ENCODE results near the gene KRTAP10-8. TPM values are rescaled to one million over a fixed set of nuclear protein-coding genes. Genes with fewer than 3 reads are reported as not detected.

The KRTAP10-8 gene
- polyA plus RNA-seq, 1 donor from 2014 or later, result not detected

DNA sequence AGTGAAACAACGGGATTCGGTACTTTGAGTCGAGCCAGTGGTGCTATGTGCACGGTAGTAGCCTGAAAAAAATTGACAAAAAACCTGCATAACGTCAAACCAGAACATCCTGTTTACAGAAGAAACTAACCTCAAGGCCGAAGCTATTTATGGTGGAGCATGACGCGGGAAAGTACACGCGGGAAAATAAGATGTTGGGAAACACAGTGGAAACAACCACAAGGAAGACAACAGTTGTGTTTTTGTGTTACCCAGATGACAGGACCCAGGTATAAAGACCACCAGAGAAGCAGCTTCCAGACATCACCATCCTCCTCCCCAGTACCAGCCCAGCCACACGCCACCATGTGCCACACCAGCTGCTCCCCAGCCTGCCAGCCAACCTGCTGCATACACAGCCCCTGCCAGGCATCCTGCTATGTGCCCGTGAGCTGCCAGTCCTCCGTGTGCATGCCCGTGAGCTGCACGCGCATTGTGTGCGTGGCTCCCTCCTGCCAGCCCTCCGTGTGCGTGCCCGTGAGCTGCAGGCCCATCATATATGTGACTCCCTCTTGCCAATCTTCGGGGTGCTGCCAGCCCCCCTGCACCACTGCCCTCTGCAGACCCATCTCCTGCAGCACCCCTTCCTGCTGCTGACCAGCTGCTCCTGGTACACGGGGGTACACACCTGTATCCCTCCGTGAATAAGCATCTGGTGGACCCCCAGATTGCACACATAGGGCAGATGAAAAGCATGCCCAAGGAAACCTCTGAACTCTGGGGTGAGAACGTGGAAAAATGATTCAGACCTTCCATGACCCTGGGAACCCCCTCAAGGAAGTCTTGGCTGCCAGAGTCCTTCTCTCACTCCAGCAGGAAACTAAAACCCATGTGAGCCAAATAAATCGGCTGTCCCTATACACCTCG, 46.0 kb downstream of the KRTAP10-8 start, which contains the start of gene KRTAP12-3:
KRTAP12-3 (plus strand) TSS at position 298 of the 906 bp plus-strand sequence; CDS start at position 346, 48 bp downstream.
- H3K9me2 ChIP-seq (ENCODE audit: insufficient read depth, low read length), result no peaks in the 10 kb centered on the region
- TF ChIP-seq EZH2 (IDR thresholded peaks at IDR 0.05; ENCODE audit: borderline replicate concordance, insufficient read depth, low read length, poor library complexity, severe bottlenecking) (no peak), SMC3 (conservative IDR thresholded peaks at IDR 0.05; ENCODE audit: poor library complexity) (no peak), TAF1 (IDR thresholded peaks at IDR 0.05; ENCODE audit: low read depth) (no peak), MXI1 (conservative IDR thresholded peaks at IDR 0.05; ENCODE audit: poor library complexity, severe bottlenecking) (no peak), EP300 (conservative IDR thresholded peaks at IDR 0.05; ENCODE audit: poor library complexity, severe bottlenecking) (no peak), POLR2AphosphoS5 (IDR thresholded peaks at IDR 0.05) (no peak), RAD21 (conservative IDR thresholded peaks at IDR 0.05) (no peak)
- TF ChIP-seq, protein P1, sequence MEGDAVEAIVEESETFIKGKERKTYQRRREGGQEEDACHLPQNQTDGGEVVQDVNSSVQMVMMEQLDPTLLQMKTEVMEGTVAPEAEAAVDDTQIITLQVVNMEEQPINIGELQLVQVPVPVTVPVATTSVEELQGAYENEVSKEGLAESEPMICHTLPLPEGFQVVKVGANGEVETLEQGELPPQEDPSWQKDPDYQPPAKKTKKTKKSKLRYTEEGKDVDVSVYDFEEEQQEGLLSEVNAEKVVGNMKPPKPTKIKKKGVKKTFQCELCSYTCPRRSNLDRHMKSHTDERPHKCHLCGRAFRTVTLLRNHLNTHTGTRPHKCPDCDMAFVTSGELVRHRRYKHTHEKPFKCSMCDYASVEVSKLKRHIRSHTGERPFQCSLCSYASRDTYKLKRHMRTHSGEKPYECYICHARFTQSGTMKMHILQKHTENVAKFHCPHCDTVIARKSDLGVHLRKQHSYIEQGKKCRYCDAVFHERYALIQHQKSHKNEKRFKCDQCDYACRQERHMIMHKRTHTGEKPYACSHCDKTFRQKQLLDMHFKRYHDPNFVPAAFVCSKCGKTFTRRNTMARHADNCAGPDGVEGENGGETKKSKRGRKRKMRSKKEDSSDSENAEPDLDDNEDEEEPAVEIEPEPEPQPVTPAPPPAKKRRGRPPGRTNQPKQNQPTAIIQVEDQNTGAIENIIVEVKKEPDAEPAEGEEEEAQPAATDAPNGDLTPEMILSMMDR (IDR thresholded peaks at IDR 0.05; ENCODE audit: poor library complexity, severe bottlenecking), result no peak
- TF ChIP-seq, protein P2, sequence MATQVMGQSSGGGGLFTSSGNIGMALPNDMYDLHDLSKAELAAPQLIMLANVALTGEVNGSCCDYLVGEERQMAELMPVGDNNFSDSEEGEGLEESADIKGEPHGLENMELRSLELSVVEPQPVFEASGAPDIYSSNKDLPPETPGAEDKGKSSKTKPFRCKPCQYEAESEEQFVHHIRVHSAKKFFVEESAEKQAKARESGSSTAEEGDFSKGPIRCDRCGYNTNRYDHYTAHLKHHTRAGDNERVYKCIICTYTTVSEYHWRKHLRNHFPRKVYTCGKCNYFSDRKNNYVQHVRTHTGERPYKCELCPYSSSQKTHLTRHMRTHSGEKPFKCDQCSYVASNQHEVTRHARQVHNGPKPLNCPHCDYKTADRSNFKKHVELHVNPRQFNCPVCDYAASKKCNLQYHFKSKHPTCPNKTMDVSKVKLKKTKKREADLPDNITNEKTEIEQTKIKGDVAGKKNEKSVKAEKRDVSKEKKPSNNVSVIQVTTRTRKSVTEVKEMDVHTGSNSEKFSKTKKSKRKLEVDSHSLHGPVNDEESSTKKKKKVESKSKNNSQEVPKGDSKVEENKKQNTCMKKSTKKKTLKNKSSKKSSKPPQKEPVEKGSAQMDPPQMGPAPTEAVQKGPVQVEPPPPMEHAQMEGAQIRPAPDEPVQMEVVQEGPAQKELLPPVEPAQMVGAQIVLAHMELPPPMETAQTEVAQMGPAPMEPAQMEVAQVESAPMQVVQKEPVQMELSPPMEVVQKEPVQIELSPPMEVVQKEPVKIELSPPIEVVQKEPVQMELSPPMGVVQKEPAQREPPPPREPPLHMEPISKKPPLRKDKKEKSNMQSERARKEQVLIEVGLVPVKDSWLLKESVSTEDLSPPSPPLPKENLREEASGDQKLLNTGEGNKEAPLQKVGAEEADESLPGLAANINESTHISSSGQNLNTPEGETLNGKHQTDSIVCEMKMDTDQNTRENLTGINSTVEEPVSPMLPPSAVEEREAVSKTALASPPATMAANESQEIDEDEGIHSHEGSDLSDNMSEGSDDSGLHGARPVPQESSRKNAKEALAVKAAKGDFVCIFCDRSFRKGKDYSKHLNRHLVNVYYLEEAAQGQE (IDR thresholded peaks at IDR 0.05; ENCODE audit: borderline replicate concordance), result no peak
- H4K20me1 ChIP-seq (ENCODE audit: insufficient read depth), result no peaks in the 10 kb centered on the region
- H2AFZ ChIP-seq (ENCODE audit: low read depth, low read length), result no peak within 1 kb of the TSS
- no peaks in the 10 kb centered on the region for H3K27me3 ChIP-seq (ENCODE audit: insufficient read depth, low read depth, low read length)
- no peak within 1 kb of the TSS for H3K4me2 ChIP-seq (ENCODE audit: low read length)
- H3K9me3 ChIP-seq (ENCODE audit: low read length), result no peaks in the 10 kb centered on the region
- no peaks in the 10 kb centered on the region for H3F3A ChIP-seq (ENCODE audit: insufficient read depth, low read length, poor library complexity, severe bottlenecking)
- no peak within 1 kb of the TSS for H3K27ac ChIP-seq (ENCODE audit: low read length)
- H3K79me2 ChIP-seq (replicated peaks; ENCODE audit: insufficient read depth, low read length), result no peaks in the 10 kb centered on the region
- H3K9ac ChIP-seq (ENCODE audit: low read length), result no peak within 1 kb of the TSS
- no peak within 1 kb of the TSS for H3K4me3 ChIP-seq (ENCODE audit: low read length)
- no peaks in the 10 kb centered on the region for H3K36me3 ChIP-seq (ENCODE audit: insufficient read depth, low read length)

DNA sequence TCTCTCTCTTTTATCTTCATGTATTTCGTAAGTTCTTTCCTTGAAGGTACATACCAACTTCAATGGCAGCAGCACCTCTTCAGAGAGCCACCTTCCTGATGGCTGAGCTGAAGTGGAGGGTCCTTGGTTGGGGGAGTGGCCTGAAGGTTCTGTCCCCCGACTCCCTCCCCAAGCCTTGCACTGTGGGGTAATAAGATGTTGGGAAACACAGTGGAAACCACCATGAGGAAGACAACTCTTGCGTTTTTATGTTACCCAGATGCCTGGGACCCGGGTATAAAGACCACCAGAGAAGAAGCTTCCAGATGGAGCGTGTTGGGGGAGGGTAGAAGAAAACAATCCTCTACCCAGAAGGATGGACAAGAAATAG, 46.6 kb downstream of the KRTAP10-8 start:
- no peak overlapping the region for H2AFZ ChIP-seq (ENCODE audit: low read depth, low read length)
- H3K9ac ChIP-seq (ENCODE audit: low read length), result no peak overlapping the region
- no peaks in the 10 kb centered on the region for H3K36me3 ChIP-seq (ENCODE audit: insufficient read depth, low read length)
- TF ChIP-seq EZH2 (IDR thresholded peaks at IDR 0.05; ENCODE audit: borderline replicate concordance, insufficient read depth, low read length, poor library complexity, severe bottlenecking) (no peak), TAF1 (IDR thresholded peaks at IDR 0.05; ENCODE audit: low read depth) (no peak), POLR2AphosphoS5 (IDR thresholded peaks at IDR 0.05) (no peak), RAD21 (conservative IDR thresholded peaks at IDR 0.05) (no peak), MXI1 (conservative IDR thresholded peaks at IDR 0.05; ENCODE audit: poor library complexity, severe bottlenecking) (no peak), SMC3 (conservative IDR thresholded peaks at IDR 0.05; ENCODE audit: poor library complexity) (no peak), EP300 (conservative IDR thresholded peaks at IDR 0.05; ENCODE audit: poor library complexity, severe bottlenecking) (no peak)
- TF ChIP-seq, protein P1 (IDR thresholded peaks at IDR 0.05; ENCODE audit: poor library complexity, severe bottlenecking), result no peak
- TF ChIP-seq, protein P2 (IDR thresholded peaks at IDR 0.05; ENCODE audit: borderline replicate concordance), result no peak
- no peaks in the 10 kb centered on the region for H3F3A ChIP-seq (ENCODE audit: insufficient read depth, low read length, poor library complexity, severe bottlenecking)
- H3K4me2 ChIP-seq (ENCODE audit: low read length), result no peak overlapping the region
- no peak overlapping the region for H3K27ac ChIP-seq (ENCODE audit: low read length)
- no peaks in the 10 kb centered on the region for H3K9me3 ChIP-seq (ENCODE audit: low read length)
- H4K20me1 ChIP-seq (ENCODE audit: insufficient read depth), result no peaks in the 10 kb centered on the region
- H3K9me2 ChIP-seq (ENCODE audit: insufficient read depth, low read length), result no peaks in the 10 kb centered on the region
- no peak overlapping the region for H3K4me3 ChIP-seq (ENCODE audit: low read length)
- H3K79me2 ChIP-seq (replicated peaks; ENCODE audit: insufficient read depth, low read length), result no peaks in the 10 kb centered on the region
- H3K27me3 ChIP-seq (ENCODE audit: insufficient read depth, low read depth, low read length), result no peaks in the 10 kb centered on the region
